NT2/D1 (cell line): ENCODE data around the gene SNX9.

Source experiments
- SUZ12 ChIP-seq: IDR thresholded peaks from 2 replicates; pipeline ENCODE4 v1.6.1; 2011; ENCODE audit not compliant: insufficient read length, insufficient read depth; ENCODE audit errors: extremely low read depth
- YY1 ChIP-seq: IDR thresholded peaks from 2 replicates; pipeline ENCODE4 v1.6.1; 2011; ENCODE audit not compliant: insufficient read length, insufficient read depth
- ZNF274 ChIP-seq: IDR thresholded peaks from 2 replicates; pipeline ENCODE4 v1.6.1; 2011; ENCODE audit warnings: mild to moderate bottlenecking, low read depth, low read length

DNA sequence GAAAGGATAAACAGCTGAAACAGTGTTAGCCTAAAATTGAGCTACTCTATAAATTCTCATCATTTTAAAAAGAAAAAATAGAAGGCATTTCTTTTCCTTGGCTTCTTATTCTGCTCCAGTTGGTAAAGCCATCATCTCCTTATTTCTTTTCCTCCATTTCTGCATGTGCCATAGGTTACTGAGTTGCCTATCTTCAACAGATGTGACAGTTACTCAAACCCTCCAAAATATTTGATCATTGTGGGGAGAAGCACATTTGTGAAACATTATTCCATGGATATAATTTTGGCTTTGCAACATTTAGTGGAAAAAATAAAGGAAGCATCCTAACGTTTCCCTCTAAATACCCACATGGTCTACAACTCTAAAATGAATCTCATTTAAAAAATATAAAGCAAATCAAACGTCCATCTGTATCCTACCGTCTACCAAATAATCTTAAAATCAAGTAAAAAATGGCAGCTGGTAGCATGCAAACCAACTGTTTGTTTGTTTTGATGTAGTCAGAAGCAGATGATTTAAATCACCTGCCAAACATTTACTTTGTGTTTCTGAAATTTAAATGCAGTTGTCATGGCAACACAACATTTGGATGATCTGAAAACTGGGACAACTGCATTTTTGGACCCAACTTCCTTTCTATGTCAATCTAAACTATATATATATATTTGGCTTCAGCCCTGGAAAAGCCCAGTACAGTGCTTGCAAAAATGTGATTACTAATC, 16.8 kb upstream of the SNX9 start:
- TF ChIP-seq YY1: no peak
- TF ChIP-seq ZNF274: no peak
- TF ChIP-seq SUZ12: no peak
